ENCODE results near the gene KLK2. TPM values are rescaled to one million over a fixed set of nuclear protein-coding genes. Genes with fewer than 3 reads are reported as not detected.

Gene KLK2
- total and polyA plus RNA-seq, 2 of the 8 experiments (the other 6 are each of a cell fraction or from before 2014, with no cell fraction given), result 0.20 TPM; not detected in 1

GRCh38 chr19:50924586-50924985 is 51.3 kb downstream of the KLK2 start:
- Histone ChIP-seq H4K5ac (ENCODE audit: insufficient read length, low read depth, low read length) (no peak overlapping the region), H3K9me3 (ENCODE audit: insufficient read depth in 2 of 2, low read depth in 1 of 2, low read length in 1 of 2) (no peaks in the 10 kb centered on the region), H3K79me2 (ENCODE audit: control insufficient read depth in 1 of 2, insufficient read depth in 2 of 2, low read length in 2 of 2) (no peaks in the 10 kb centered on the region), H3K14ac (ENCODE audit: insufficient read length) (no peak overlapping the region), H3K4me3 (ENCODE audit: extremely low read depth in 1 of 4, insufficient read depth in 2 of 4, low read depth in 3 of 4, low read length in 4 of 4) (no peak overlapping the region), H3K23me2 (ENCODE audit: low read depth, low read length) (no peaks in the 10 kb centered on the region), H2BK5ac (ENCODE audit: low read depth, low read length) (no peak overlapping the region), H2AFZ (ENCODE audit: low read length) (no peak overlapping the region), H2BK12ac (ENCODE audit: low read depth, low read length) (no peak overlapping the region), H4K8ac (ENCODE audit: extremely low read depth, insufficient read depth, low read length) (no peak overlapping the region), H4K20me1 (replicated peaks in 1 of 2; ENCODE audit: control insufficient read depth in 1 of 2, insufficient read depth in 2 of 2, low read length in 2 of 2) (no peaks in the 10 kb centered on the region), H3K9ac (replicated peaks in 1 of 4; ENCODE audit: extremely low read depth in 1 of 4, low read depth in 3 of 4, low read length in 3 of 4) (no peak overlapping the region), H2BK120ac (replicated peaks; ENCODE audit: low read depth, low read length) (no peak overlapping the region), H3K27me3 (replicated peaks in 1 of 4; ENCODE audit: control insufficient read depth in 3 of 4, extremely low read depth in 1 of 4, insufficient read depth in 3 of 4, low read length in 3 of 4) (0 out of 7 replicates have a peak, but pooled peaks cover 0 to 2% (median 0%) of the 10 kb centered on the region in 4 experiments), H2BK15ac (ENCODE audit: low read length) (no peak overlapping the region), H3K56ac (replicated peaks; ENCODE audit: insufficient read length, low read depth, low read length) (no peak overlapping the region), H3K4me2 (ENCODE audit: insufficient read depth in 1 of 2, low read depth in 2 of 2, low read length in 2 of 2) (no peak overlapping the region), H2BK20ac (ENCODE audit: low read length) (no peak overlapping the region), H4K91ac (replicated peaks; ENCODE audit: insufficient read length, low read length) (no peak overlapping the region), H3K79me1 (ENCODE audit: low read depth, low read length) (no peaks in the 10 kb centered on the region), H3K27ac (ENCODE audit: low read depth, low read length) (no peak overlapping the region), H3K23ac (ENCODE audit: insufficient read length) (no peak overlapping the region), H2AK5ac (ENCODE audit: low read depth, low read length) (no peak overlapping the region), H3K4me1 (replicated peaks in 1 of 4; ENCODE audit: control insufficient read depth in 3 of 4, insufficient read depth in 4 of 4, low read length in 3 of 4) (peaks cover 0 to 7% (median 5%) of the 10 kb centered on the region in 4 experiments; a peak in 5 of 7 replicates), H3K18ac (ENCODE audit: extremely low read depth, low read length) (no peak overlapping the region), H3K36me3 (ENCODE audit: control insufficient read depth in 2 of 4, insufficient read depth in 4 of 4, low read length in 3 of 4) (no peaks in the 10 kb centered on the region), H3K4ac (replicated peaks; ENCODE audit: insufficient read length, low read depth, low read length) (no peak overlapping the region)
- TF ChIP-seq SIN3A (conservative IDR thresholded peaks at IDR 0.05 in 1 of 2, IDR thresholded peaks at IDR 0.05 in 1 of 2; ENCODE audit: low read depth in 1 of 2, low read length in 2 of 2) (no peak), MAFK (IDR thresholded peaks at IDR 0.05; ENCODE audit: low read depth, low read length) (no peak), KDM4A (IDR thresholded peaks at IDR 0.05; ENCODE audit: low read depth, low read length, severe bottlenecking) (no peak), SIX5 (IDR thresholded peaks at IDR 0.05; ENCODE audit: low read depth, low read length) (no peak), CTBP2 (IDR thresholded peaks at IDR 0.05; ENCODE audit: borderline replicate concordance, insufficient read depth, insufficient read length, low read length) (no peak), MAX (IDR thresholded peaks at IDR 0.05) (no peak), SP1 (IDR thresholded peaks at IDR 0.05; ENCODE audit: low read depth, low read length) (no peak)
- ChIA-PET CTCF (ENCODE audit: partially characterized antibody) (interaction anchor here (0.8 to 7.1 kb wide), 5 partner anchors 32 to 171 kb away, joined by 4 to 36 read pairs (median 6); no protein-coding TSS in a partner anchor), POLR2A (ENCODE audit: partially characterized antibody) (interaction anchor here (1.0 to 2.2 kb wide), 2 partner anchors 15 to 128 kb away, joined by 3 to 9 read pairs; no protein-coding TSS in a partner anchor)
- no peak for FAIRE-seq
- DNase-seq (ENCODE audit: low read depth in 1 of 2, low spot score in 2 of 2), result no peak
- 86% methylated on average over 6 of the region's 6 CpGs; no CpG with 5 or more reads in 1 of the 2 experiments for WGBS, 2 experiments (ENCODE audit: extremely low coverage in 1 of 2, insufficient coverage in 1 of 2, insufficient read length in 1 of 2, insufficient replicate concordance in 2 of 2, low coverage in 1 of 2, low lambda C conversion rate in 2 of 2, missing lambda C conversion rate in 1 of 2)
